Measurements from ENCODE around the gene CLDN15. TPM values are rescaled to one million over a fixed set of nuclear protein-coding genes. Genes with fewer than 3 reads are reported as not detected.
"Not testable (repeated sequence)": the region's sequence is repeated elsewhere in the genome, so short reads cannot be mapped to it uniquely, and the experiment has no call there.

Gene CLDN15
- polyA plus RNA-seq, 1 donor (not counting 4 experiments of a cell fraction or from before 2014, with no cell fraction given), result 2.4 TPM

- Histone ChIP-seq H3K27me3 (ENCODE audit: control insufficient read depth, extremely low read depth, insufficient read depth, low read length) (no peaks in the 10 kb centered on the region), H3K4me2 (ENCODE audit: control insufficient read depth, extremely low read depth, insufficient read depth, low read depth, low read length) (no peak overlapping the region), H2AFZ (ENCODE audit: control insufficient read depth, low read length) (no peak overlapping the region), H3K4me1 (ENCODE audit: control insufficient read depth, extremely low read depth, insufficient read depth, low read length) (no peaks in the 10 kb centered on the region), H3K9me3 (ENCODE audit: control insufficient read depth, low read depth, low read length) (no peaks in the 10 kb centered on the region), H3K79me2 (ENCODE audit: control insufficient read depth, insufficient read depth, low read length) (no peaks in the 10 kb centered on the region), H3K36me3 (ENCODE audit: control insufficient read depth in 2 of 2, extremely low read depth in 1 of 2, insufficient read depth in 2 of 2, low read length in 2 of 2) (no peaks in the 10 kb centered on the region), H3K27ac (ENCODE audit: control insufficient read depth, insufficient read depth, low read length) (no peak overlapping the region), H3K9me1 (ENCODE audit: control insufficient read depth, extremely low read depth, insufficient read depth, low read length) (no peaks in the 10 kb centered on the region), H3K9ac (ENCODE audit: control insufficient read depth, extremely low read depth, insufficient read depth, low read length) (no peak overlapping the region), H4K20me1 (ENCODE audit: control insufficient read depth, extremely low read depth, insufficient read depth, low read length) (no peaks in the 10 kb centered on the region), H3K4me3 (ENCODE audit: control insufficient read depth in 2 of 3, extremely low read depth in 1 of 3, insufficient read depth in 2 of 3, low read depth in 1 of 3, low read length in 3 of 3) (no peak overlapping the region)
- TF ChIP-seq CTCF (optimal IDR thresholded peaks at IDR 0.05 in 1 of 3, IDR thresholded peaks at IDR 0.05 in 1 of 3, conservative IDR thresholded peaks at IDR 0.05 in 1 of 3; ENCODE audit: extremely low read depth in 1 of 3, insufficient read depth in 2 of 3, low read length in 3 of 3), result no peak
- no peak for TF ChIP-seq EZH2 (IDR thresholded peaks at IDR 0.05; ENCODE audit: low read length)
- DNase-seq (ENCODE audit: low read depth, low spot score), result no peak
- FAIRE-seq, result no peak
- dilution Hi-C loops (cut with MboI; ENCODE audit: extremely low pct_ligation_motif_present, low sequenced_read_pairs), result no loop called here
Measured at GRCh38 chr7:101258243-101258731, 20.7 kb upstream of the CLDN15 start.

GRCh38 chr7:101255796-101256195 lies 18.2 kb upstream of the CLDN15 start:
- H3K9ac ChIP-seq (ENCODE audit: control insufficient read depth, extremely low read depth, insufficient read depth, low read length), result no peak overlapping the region
- H3K9me3 ChIP-seq (ENCODE audit: control insufficient read depth, low read depth, low read length), result no peaks in the 10 kb centered on the region
- no peak overlapping the region for H3K4me2 ChIP-seq (ENCODE audit: control insufficient read depth, extremely low read depth, insufficient read depth, low read depth, low read length)
- no peak overlapping the region for H3K4me3 ChIP-seq (ENCODE audit: control insufficient read depth in 2 of 3, extremely low read depth in 1 of 3, insufficient read depth in 2 of 3, low read depth in 1 of 3, low read length in 3 of 3)
- no peak for DNase-seq (ENCODE audit: low read depth, low spot score)
- no peak for FAIRE-seq
- no peaks in the 10 kb centered on the region for H3K36me3 ChIP-seq (ENCODE audit: control insufficient read depth in 2 of 2, extremely low read depth in 1 of 2, insufficient read depth in 2 of 2, low read length in 2 of 2)
- H3K79me2 ChIP-seq (ENCODE audit: control insufficient read depth, insufficient read depth, low read length), result peaks cover 13% of the 10 kb centered on the region
- H4K20me1 ChIP-seq (ENCODE audit: control insufficient read depth, extremely low read depth, insufficient read depth, low read length), result no peaks in the 10 kb centered on the region
- no peaks in the 10 kb centered on the region for H3K27me3 ChIP-seq (ENCODE audit: control insufficient read depth, extremely low read depth, insufficient read depth, low read length)
- dilution Hi-C loops (cut with MboI; ENCODE audit: extremely low pct_ligation_motif_present, low sequenced_read_pairs), result no loop called here
- H3K9me1 ChIP-seq (ENCODE audit: control insufficient read depth, extremely low read depth, insufficient read depth, low read length), result no peaks in the 10 kb centered on the region
- no peak overlapping the region for H3K27ac ChIP-seq (ENCODE audit: control insufficient read depth, insufficient read depth, low read length)
- TF ChIP-seq CTCF (optimal IDR thresholded peaks at IDR 0.05 in 1 of 3, IDR thresholded peaks at IDR 0.05 in 1 of 3, conservative IDR thresholded peaks at IDR 0.05 in 1 of 3; ENCODE audit: extremely low read depth in 1 of 3, insufficient read depth in 2 of 3, low read length in 3 of 3) (no peak), EZH2 (IDR thresholded peaks at IDR 0.05; ENCODE audit: low read length) (no peak)
- H2AFZ ChIP-seq (ENCODE audit: control insufficient read depth, low read length), result no peak overlapping the region
- H3K4me1 ChIP-seq (ENCODE audit: control insufficient read depth, extremely low read depth, insufficient read depth, low read length), result peaks cover 5% of the 10 kb centered on the region

GRCh38 chr7:101253199-101253598 lies 15.6 kb upstream of the CLDN15 start:
- H3K9ac ChIP-seq (ENCODE audit: control insufficient read depth, extremely low read depth, insufficient read depth, low read length); DNase-seq (ENCODE audit: low read depth, low spot score); dilution Hi-C loops (cut with MboI; ENCODE audit: extremely low pct_ligation_motif_present, low sequenced_read_pairs); H4K20me1 ChIP-seq (ENCODE audit: control insufficient read depth, extremely low read depth, insufficient read depth, low read length); FAIRE-seq; H3K4me3 ChIP-seq (ENCODE audit: control insufficient read depth in 2 of 3, extremely low read depth in 1 of 3, insufficient read depth in 2 of 3, low read depth in 1 of 3, low read length in 3 of 3); H3K4me1 ChIP-seq (ENCODE audit: control insufficient read depth, extremely low read depth, insufficient read depth, low read length); H2AFZ ChIP-seq (ENCODE audit: control insufficient read depth, low read length); H3K27ac ChIP-seq (ENCODE audit: control insufficient read depth, insufficient read depth, low read length); H3K27me3 ChIP-seq (ENCODE audit: control insufficient read depth, extremely low read depth, insufficient read depth, low read length); H3K4me2 ChIP-seq (ENCODE audit: control insufficient read depth, extremely low read depth, insufficient read depth, low read depth, low read length); H3K9me3 ChIP-seq (ENCODE audit: control insufficient read depth, low read depth, low read length); H3K9me1 ChIP-seq (ENCODE audit: control insufficient read depth, extremely low read depth, insufficient read depth, low read length); H3K36me3 ChIP-seq (ENCODE audit: control insufficient read depth in 2 of 2, extremely low read depth in 1 of 2, insufficient read depth in 2 of 2, low read length in 2 of 2): not testable (repeated sequence)
- H3K79me2 ChIP-seq (ENCODE audit: control insufficient read depth, insufficient read depth, low read length), result peaks cover 36% of the 10 kb centered on the region

All from keratinocyte (primary cell).